Gastrocnemius medialis (tissue), 4 donors: ENCODE measurements around the gene SIGLEC7. TPM values are rescaled to one million over a fixed set of nuclear protein-coding genes. Genes with fewer than 3 reads are reported as not detected.

Experiments
- ATAC-seq, 2 donors: fragments of 150-250 bp; one replicate each; pipeline ENCODE4 v1.9.1; 2016
- DNase-seq, 2 donors: peaks; one replicate each; pipeline ENCODE4 v3.0.0-alpha.2; 2019
- H3K27ac ChIP-seq, 4 donors: fragments of 200-600 bp; sonication (generic); 1 replicate in 1 of 4; 2 replicates in 3 of 4; pipeline ENCODE4 v1.5.1; 2016 to 2018; ENCODE audit warnings: mild to moderate bottlenecking in 2 of 4, moderate library complexity in 1 of 4
- H3K27me3 ChIP-seq, 3 donors: fragments of 200-600 bp; sonication (generic) in 2 of 3; 1 replicate in 1 of 3; 2 replicates in 2 of 3; pipeline versions ENCODE4 v1.5.1 to v1.6.0; 2016 to 2019; ENCODE audit warnings: mild to moderate bottlenecking in 1 of 3, moderate library complexity in 1 of 3
- H3K36me3 ChIP-seq, 2 donors: fragments of 200-600 bp; sonication (generic) in 1 of 2; one replicate each; pipeline ENCODE4 v1.5.1; 2017 to 2018
- H3K4me1 ChIP-seq, 2 donors: fragments of 200-600 bp; sonication (generic) in 1 of 2; one replicate each; pipeline ENCODE4 v1.5.1; 2016 to 2017; ENCODE audit warnings: mild to moderate bottlenecking in 2 of 2
- H3K4me3 ChIP-seq, 4 donors: fragments of 200-600 bp; sonication (generic) in 3 of 4; 1 replicate in 1 of 4; 2 replicates in 3 of 4; pipeline ENCODE4 v1.5.1; 2016 to 2019; ENCODE audit warnings: mild to moderate bottlenecking in 2 of 4
- H3K9me3 ChIP-seq, 3 donors: fragments of 200-600 bp; sonication (generic) in 2 of 3; 1 replicate in 1 of 3; 2 replicates in 2 of 3; pipeline ENCODE4 v1.5.1; 2016 to 2019
- POLR2A ChIP-seq, 2 donors: fragments of 450-650 bp; IDR thresholded peaks; one replicate each; pipeline ENCODE4 v1.6.1; 2017; ENCODE audit warnings: antibody characterized with exemption in 2 of 2, mild to moderate bottlenecking in 2 of 2, moderate library complexity in 2 of 2
- in situ Hi-C, 4 donors: fragments of 200-750 bp; cut with MboI; loops; one replicate each; pipeline versions ENCODE4 v1.15.0 to v1.8.0; 2017; ENCODE audit warnings: low sequenced_read_pairs in 4 of 4
- intact Hi-C: fragments of 100-400 bp; cut with DNase I; formaldehyde crosslinking; loops from one replicate; pipeline ENCODE4 v1.15.1; 2023; ENCODE audit warnings: low total_unique reads
- total RNA-seq, 4 donors: library from RNA; depleted of rRNA; stranded (reverse); fragments of >200 nt; gene quantifications; one replicate each; pipeline versions ENCODE4 v1.1.0 to v1.2.3, GENCODE V29; 2016
- TF ChIP-seq, protein P1 (sequence below), 5 experiments: fragments of 450-650 bp in 3 of 5; fragments of 200-600 bp in 2 of 5; sonication (generic) in 2 of 5; IDR thresholded peaks in 4 of 5; conservative IDR thresholded peaks in 1 of 5; 1 replicate in 4 of 5; 2 replicates in 1 of 5; pipeline ENCODE4 v1.5.1; 2016 to 2019; ENCODE audit warnings: antibody characterized with exemption in 5 of 5, mild to moderate bottlenecking in 3 of 5, moderate library complexity in 3 of 5

The SIGLEC7 gene
- total RNA-seq, 4 donors from 2014 or later: 0.13 to 0.97 (median 0.23) TPM; not detected in 1

DNA sequence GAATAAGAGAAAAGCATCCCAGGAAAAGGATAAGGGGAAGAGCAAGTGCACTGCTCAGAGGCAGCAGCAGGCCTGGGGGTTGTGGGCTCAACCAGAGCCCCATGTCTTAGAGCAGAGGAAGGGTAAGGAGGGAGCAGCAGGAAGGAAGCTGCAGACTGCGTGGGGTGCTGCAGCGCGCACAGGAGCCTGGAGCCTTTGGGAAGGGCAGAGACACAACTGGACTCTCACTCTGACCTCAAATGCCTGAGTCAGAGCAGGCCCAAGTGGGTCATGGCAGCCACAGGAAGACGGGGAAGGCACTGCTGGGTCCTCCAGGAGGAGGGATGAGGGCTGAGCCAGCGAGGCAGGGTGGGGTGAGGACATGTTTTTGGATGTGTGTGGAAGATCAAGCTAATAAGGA, 31.6 kb downstream of the SIGLEC7 start:
- ATAC-seq (no peak), DNase-seq (no peak)
- H3K36me3 ChIP-seq: no peaks in the 10 kb centered on the region
- H3K9me3 ChIP-seq: no peaks in the 10 kb centered on the region
- in situ Hi-C loops: no loop called here
- no peaks in the 10 kb centered on the region for H3K27me3 ChIP-seq
- H3K27ac ChIP-seq: no peak overlapping the region
- TF ChIP-seq POLR2A (IDR thresholded peaks at IDR 0.05): no peak
- TF ChIP-seq, protein P1, sequence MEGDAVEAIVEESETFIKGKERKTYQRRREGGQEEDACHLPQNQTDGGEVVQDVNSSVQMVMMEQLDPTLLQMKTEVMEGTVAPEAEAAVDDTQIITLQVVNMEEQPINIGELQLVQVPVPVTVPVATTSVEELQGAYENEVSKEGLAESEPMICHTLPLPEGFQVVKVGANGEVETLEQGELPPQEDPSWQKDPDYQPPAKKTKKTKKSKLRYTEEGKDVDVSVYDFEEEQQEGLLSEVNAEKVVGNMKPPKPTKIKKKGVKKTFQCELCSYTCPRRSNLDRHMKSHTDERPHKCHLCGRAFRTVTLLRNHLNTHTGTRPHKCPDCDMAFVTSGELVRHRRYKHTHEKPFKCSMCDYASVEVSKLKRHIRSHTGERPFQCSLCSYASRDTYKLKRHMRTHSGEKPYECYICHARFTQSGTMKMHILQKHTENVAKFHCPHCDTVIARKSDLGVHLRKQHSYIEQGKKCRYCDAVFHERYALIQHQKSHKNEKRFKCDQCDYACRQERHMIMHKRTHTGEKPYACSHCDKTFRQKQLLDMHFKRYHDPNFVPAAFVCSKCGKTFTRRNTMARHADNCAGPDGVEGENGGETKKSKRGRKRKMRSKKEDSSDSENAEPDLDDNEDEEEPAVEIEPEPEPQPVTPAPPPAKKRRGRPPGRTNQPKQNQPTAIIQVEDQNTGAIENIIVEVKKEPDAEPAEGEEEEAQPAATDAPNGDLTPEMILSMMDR (IDR thresholded peaks at IDR 0.05 in 4 of 5, conservative IDR thresholded peaks at IDR 0.05 in 1 of 5): no peak
- H3K4me3 ChIP-seq: no peak overlapping the region
- no peaks in the 10 kb centered on the region for H3K4me1 ChIP-seq
- intact Hi-C loops: no loop called here

GRCh38 chr19:51179256-51179655, 37.2 kb downstream of the SIGLEC7 start:
- Histone ChIP-seq H3K27ac (no peak overlapping the region), H3K9me3 (no peaks in the 10 kb centered on the region), H3K4me3 (no peak overlapping the region), H3K36me3 (no peaks in the 10 kb centered on the region), H3K4me1 (no peaks in the 10 kb centered on the region), H3K27me3 (no peaks in the 10 kb centered on the region)
- ATAC-seq (no peak), DNase-seq (no peak)
- intact Hi-C loops: no loop called here
- in situ Hi-C loops: no loop called here
- no peak for TF ChIP-seq POLR2A (IDR thresholded peaks at IDR 0.05)
- TF ChIP-seq, protein P1 (IDR thresholded peaks at IDR 0.05 in 4 of 5, conservative IDR thresholded peaks at IDR 0.05 in 1 of 5): no peak

DNA sequence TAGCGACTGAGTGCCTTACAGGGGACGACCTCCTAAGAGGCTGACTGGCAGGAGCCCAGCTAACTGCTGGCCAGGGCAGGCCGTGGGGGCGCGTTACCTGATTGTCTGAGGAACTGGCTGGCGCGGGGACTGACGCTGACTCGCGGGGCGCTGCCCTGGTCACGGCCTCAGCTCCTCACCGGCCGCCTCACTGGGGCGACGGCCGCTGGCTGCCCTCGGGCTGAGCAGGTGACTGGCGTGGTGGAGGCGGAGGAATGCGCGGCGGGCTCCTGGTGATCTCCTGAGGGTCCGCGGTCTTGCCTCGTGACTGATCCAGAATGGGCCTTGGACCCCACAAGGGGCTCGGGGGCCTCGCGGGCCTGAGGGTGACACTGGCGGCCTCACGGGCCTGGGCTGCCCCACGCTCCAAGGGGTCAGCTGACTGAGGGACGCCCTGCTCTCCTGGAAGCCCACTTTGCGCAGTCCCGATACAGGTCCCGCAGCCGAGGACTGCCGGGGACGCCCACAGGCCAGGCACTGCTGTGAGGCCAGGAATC, 39.3 kb downstream of the SIGLEC7 start:
- H3K27ac ChIP-seq: no peak overlapping the region
- no peaks in the 10 kb centered on the region for H3K36me3 ChIP-seq
- no peaks in the 10 kb centered on the region for H3K9me3 ChIP-seq
- ATAC-seq (no peak), DNase-seq (no peak)
- no peak overlapping the region for H3K4me3 ChIP-seq
- no peaks in the 10 kb centered on the region for H3K27me3 ChIP-seq
- TF ChIP-seq POLR2A (IDR thresholded peaks at IDR 0.05): no peak
- TF ChIP-seq, protein P1 (IDR thresholded peaks at IDR 0.05 in 4 of 5, conservative IDR thresholded peaks at IDR 0.05 in 1 of 5): no peak
- intact Hi-C loops (no loop called here), in situ Hi-C loops (no loop called here)
- H3K4me1 ChIP-seq: no peaks in the 10 kb centered on the region

GRCh38 chr19:51181913-51182419, 39.9 kb downstream of the SIGLEC7 start:
- H3K27me3 ChIP-seq: no peaks in the 10 kb centered on the region
- no peak overlapping the region for H3K27ac ChIP-seq
- no peaks in the 10 kb centered on the region for H3K36me3 ChIP-seq
- ATAC-seq (no peak), DNase-seq (no peak)
- H3K4me3 ChIP-seq: no peak overlapping the region
- in situ Hi-C loops (no loop called here), intact Hi-C loops (no loop called here)
- H3K4me1 ChIP-seq: no peaks in the 10 kb centered on the region
- no peaks in the 10 kb centered on the region for H3K9me3 ChIP-seq
- TF ChIP-seq, protein P1 (IDR thresholded peaks at IDR 0.05 in 4 of 5, conservative IDR thresholded peaks at IDR 0.05 in 1 of 5): no peak
- no peak for TF ChIP-seq POLR2A (IDR thresholded peaks at IDR 0.05)

GRCh38 chr19:51183629-51184028, 41.5 kb downstream of the SIGLEC7 start:
- no peak for ATAC-seq
- intact Hi-C loops (no loop called here), in situ Hi-C loops (no loop called here)

More at GRCh38 chr19:51183629-51184028, 41.5 kb downstream of the SIGLEC7 start:
- Histone ChIP-seq H3K36me3 (no peaks in the 10 kb centered on the region), H3K9me3 (no peaks in the 10 kb centered on the region), H3K4me1 (no peaks in the 10 kb centered on the region), H3K27ac (no peak overlapping the region), H3K4me3 (no peak overlapping the region), H3K27me3 (no peaks in the 10 kb centered on the region)
- TF ChIP-seq POLR2A (IDR thresholded peaks at IDR 0.05): no peak
- TF ChIP-seq, protein P1 (IDR thresholded peaks at IDR 0.05 in 4 of 5, conservative IDR thresholded peaks at IDR 0.05 in 1 of 5): no peak
- no peak for DNase-seq
